ENCODE data around the gene RARS1.
"Not testable (repeated sequence)": the region's sequence is repeated elsewhere in the genome, so short reads cannot be mapped to it uniquely, and the experiment has no call there.

Gene RARS1

GRCh38 chr5:168482361-168482760, 3.9 kb upstream of the RARS1 start:
- no peak for DNase-seq

- no peak for DNase-seq
Measured at GRCh38 chr5:168489059-168489458, 2.8 kb downstream of the RARS1 start.

GRCh38 chr5:168494057-168494555, 7.8 kb downstream of the RARS1 start:
- no peak for DNase-seq

- no peak for DNase-seq
Measured at GRCh38 chr5:168502563-168503237, 16.4 kb downstream of the RARS1 start.

- no peak for DNase-seq
Measured at GRCh38 chr5:168513861-168514428, 27.7 kb downstream of the RARS1 start.

GRCh38 chr5:168525856-168526255, 39.6 kb downstream of the RARS1 start:
- no peak for DNase-seq

GRCh38 chr5:168527756-168528295, 41.6 kb downstream of the RARS1 start:
- no peak for DNase-seq

GRCh38 chr5:168528521-168529373, 42.5 kb downstream of the RARS1 start, which contains the start of gene FBLL1:
Gene FBLL1, plus strand, starts transcription at chr5:168529305. Its CDS starts 200 bp downstream, at chr5:168529505.
- peak; percentile 4 for DNase-seq

GRCh38 chr5:168529374-168530234, 43.3 kb downstream of the RARS1 start:
- DNase-seq = no peak

- no peak for DNase-seq
Measured at GRCh38 chr5:168530621-168531150, 44.4 kb downstream of the RARS1 start.

GRCh38 chr5:168531191-168531590, 44.9 kb downstream of the RARS1 start:
- DNase-seq = no peak

- no peak for DNase-seq
Measured at GRCh38 chr5:168531987-168532864, 46.0 kb downstream of the RARS1 start.

- not testable (repeated sequence) for DNase-seq
Measured at GRCh38 chr5:168534351-168534750, 48.1 kb downstream of the RARS1 start.

- no peak for DNase-seq
Measured at GRCh38 chr5:168537176-168537575, 50.9 kb downstream of the RARS1 start.

- no peak for DNase-seq
Measured at GRCh38 chr5:168549554-168549953, 63.3 kb downstream of the RARS1 start.

- no peak for DNase-seq
Measured at GRCh38 chr5:168550656-168551055, 64.4 kb downstream of the RARS1 start.

GRCh38 chr5:168552146-168552545, 65.9 kb downstream of the RARS1 start:
- DNase-seq = no peak

GRCh38 chr5:168553377-168554130, 67.3 kb downstream of the RARS1 start:
- DNase-seq = no peak

- no peak for DNase-seq
Measured at GRCh38 chr5:168557389-168557788, 71.1 kb downstream of the RARS1 start.

- no peak for DNase-seq
Measured at GRCh38 chr5:168562279-168562678, 76.0 kb downstream of the RARS1 start.

Measured in CD4-positive, alpha-beta T cell treated with Interleukin-12 subunit alpha and Interleukin-12 subunit beta, for 1 hour (primary cell).